HepG2 (cell line): ENCODE results near the gene PPP1R15B. TPM values are rescaled to one million over a fixed set of nuclear protein-coding genes. Genes with fewer than 3 reads are reported as not detected.

Source experiments
- ATAC-seq: fragments of 200-7000 bp; cut with Tn5 transposase; 3 replicates; pipeline ENCODE4 v1.9.1; 2020; ENCODE audit warnings: mild to moderate bottlenecking, moderate library complexity
- BruUV-seq: library from RNA; stranded (reverse); fragments of 400-500 nt; replicated peaks from 2 replicates; lab custom pipeline; 2021; lab: Mats Ljungman, UMichigan
- CTCF ChIA-PET: fragments of 300-600 bp; formaldehyde crosslinking; extraction: SDS; loops from one replicate; lab custom pipeline; 2021; ENCODE audit warnings: low total read pairs, inconsistent platforms, low intra/inter-chr PET ratio; lab: Yijun Ruan, JAX
- POLR2A ChIA-PET: fragments of 350-600 bp; sonication (Branson Sonifier 250); formaldehyde crosslinking; loops from one replicate; lab custom pipeline; 2020; ENCODE audit warnings: antibody characterized with exemption, inconsistent platforms; lab: Yijun Ruan, JAX
- DNase-seq: peaks from one replicate; pipeline ENCODE4 v3.0.0-alpha.2; 2015; ENCODE audit warnings: low spot score
- FAIRE-seq: peaks from 3 replicates; lab custom pipeline; 2011; peaks lifted over from hg19 to GRCh38; lab: Jason Lieb, UNC
- H2AFZ ChIP-seq: one replicate; pipeline ENCODE4 v1.6.1; 2011; ENCODE audit warnings: low read length, inconsistent platforms
- H3K27ac ChIP-seq: fragments of 300-600 bp; 3 replicates; pipeline ENCODE4 v1.8.0; 2011; ENCODE audit warnings: mixed run types, mild to moderate bottlenecking, mixed read lengths, low read length, inconsistent platforms; ENCODE audit not compliant: insufficient read depth; ENCODE audit errors: extremely low read length
- H3K27me3 ChIP-seq, 2 experiments: fragments of 200-600 bp in 1 of 2; 2 replicates in 1 of 2; 3 replicates in 1 of 2; pipeline versions ENCODE4 v1.6.0 to v1.8.0; 2011; ENCODE audit warnings: low read length in 2 of 2, mild to moderate bottlenecking in 2 of 2, moderate library complexity in 2 of 2, inconsistent platforms in 1 of 2; ENCODE audit not compliant: insufficient read depth in 2 of 2, control insufficient read depth in 1 of 2
- H3K36me3 ChIP-seq, 2 experiments: fragments of 200-600 bp in 1 of 2; replicated peaks in 1 of 2; 2 replicates in 1 of 2; 3 replicates in 1 of 2; pipeline versions ENCODE4 v1.5.1 to v1.8.0; 2011; ENCODE audit warnings: low read length in 2 of 2, inconsistent platforms in 1 of 2; ENCODE audit not compliant: insufficient read depth in 2 of 2, control insufficient read depth in 1 of 2
- H3K4me1 ChIP-seq: 2 replicates; pipeline ENCODE4 v1.5.1; 2012; ENCODE audit warnings: low read length, inconsistent platforms; ENCODE audit not compliant: insufficient read depth
- H3K4me2 ChIP-seq: 2 replicates; pipeline ENCODE4 v1.6.0; 2011; ENCODE audit warnings: low read depth, low read length, inconsistent platforms
- H3K4me3 ChIP-seq, 3 experiments: fragments of 200-600 bp in 1 of 3; sonication (generic), shearing (Covaris generic) in 1 of 3; replicated peaks in 1 of 3; 2 replicates each; pipeline ENCODE4 v1.5.1; 2011 to 2016; ENCODE audit warnings: low read length in 3 of 3, inconsistent platforms in 2 of 3, low read depth in 2 of 3, mild to moderate bottlenecking in 2 of 3, control low read depth in 1 of 3, mixed read lengths in 1 of 3; ENCODE audit not compliant: insufficient read depth in 1 of 3
- H3K79me2 ChIP-seq: one replicate; pipeline ENCODE4 v1.6.1; 2011; ENCODE audit warnings: low read length, inconsistent platforms; ENCODE audit not compliant: insufficient read depth
- H3K9ac ChIP-seq: 2 replicates; pipeline ENCODE4 v1.6.0; 2011; ENCODE audit warnings: mild to moderate bottlenecking, low read depth, low read length, inconsistent platforms; ENCODE audit not compliant: insufficient read depth
- H3K9me3 ChIP-seq: 2 replicates; pipeline ENCODE4 v1.5.1; 2012; ENCODE audit warnings: mild to moderate bottlenecking, low read length
- H4K20me1 ChIP-seq: 2 replicates; pipeline ENCODE4 v1.6.0; 2011; ENCODE audit warnings: inconsistent platforms, mild to moderate bottlenecking, low read length, moderate library complexity; ENCODE audit not compliant: insufficient read depth
- CHD4 ChIP-seq: fragments of 200-600 bp; sonication (generic); IDR thresholded peaks from 2 replicates; pipeline ENCODE4 v1.7.0; 2017; ENCODE audit warnings: mild to moderate bottlenecking, low read length, borderline replicate concordance
- IRF2 ChIP-seq: IDR thresholded peaks from 2 replicates; pipeline ENCODE4 v1.6.1; 2018; ENCODE audit warnings: missing genetic modification reagents, missing compliant biosample characterization
- REXO4 ChIP-seq: sonication (generic); formaldehyde crosslinking; IDR thresholded peaks from 2 replicates; pipeline ENCODE4 v1.8.0; 2022; ENCODE audit warnings: missing genetic modification reagents, mild to moderate bottlenecking, borderline replicate concordance
- RFXANK ChIP-seq: IDR thresholded peaks from 2 replicates; pipeline ENCODE4 v1.6.1; 2016
- RNF2 ChIP-seq: fragments of 450-650 bp; conservative IDR thresholded peaks from 2 replicates; pipeline ENCODE4 v1.6.1; 2016; ENCODE audit warnings: low read depth
- ZMAT3 ChIP-seq: sonication (generic); formaldehyde crosslinking; conservative IDR thresholded peaks from 2 replicates; pipeline ENCODE4 v1.7.0; 2021; ENCODE audit warnings: missing genetic modification reagents
- ZNF207 ChIP-seq: fragments of 450-650 bp; IDR thresholded peaks from 2 replicates; pipeline ENCODE4 v1.6.1; 2016; ENCODE audit warnings: antibody characterized with exemption, borderline replicate concordance
- ZNF230 ChIP-seq: sonication (generic); formaldehyde crosslinking; IDR thresholded peaks from 2 replicates; pipeline ENCODE4 v1.4.0; 2020; ENCODE audit warnings: mild to moderate bottlenecking, missing genetic modification reagents
- ZNF274 ChIP-seq: sonication (generic); formaldehyde crosslinking; IDR thresholded peaks from 2 replicates; pipeline ENCODE4 v1.5.1; 2020; ENCODE audit warnings: mild to moderate bottlenecking, missing genetic modification reagents
- ZNF562 ChIP-seq: sonication (generic); formaldehyde crosslinking; IDR thresholded peaks from 2 replicates; pipeline ENCODE4 v1.8.0; 2022; ENCODE audit warnings: missing genetic modification reagents, borderline replicate concordance
- WGBS: methylation state at CpG from one replicate; pipeline ENCODE4 v1.1.6; 2017; ENCODE audit warnings: low lambda C conversion rate; 5-methylcytosine and 5-hydroxymethylcytosine counted together
- in situ Hi-C: cut with HindIII; loops from 2 replicates; pipeline ENCODE4 v1.10.0; 2017; ENCODE audit warnings: low pct_unique_long_range_greater_than_20kb; ENCODE audit not compliant: extremely low pct_ligation_motif_present
- intact Hi-C: fragments of 100-400 bp; cut with micrococcal nuclease; formaldehyde crosslinking; loops from one replicate; pipeline ENCODE4 v1.10.0; 2022; ENCODE audit not compliant: unreplicated experiment
- polyA plus RNA-seq, 8 experiments: library from polyadenylated mRNA; depleted of rRNA in 3 of 8; stranded (reverse) in 7 of 8; unstranded in 1 of 8; fragments of >200 nt; fragmentation: Illumina TruSeq in 4 of 8; extraction: Trizol in 4 of 8; gene quantifications; 2 replicates each; pipeline versions ENCODE4 v1.2.1 to v1.2.3, GENCODE V29; 2011 to 2016; ENCODE audit warnings: low read depth in 4 of 8, missing spikeins in 1 of 8, mixed read lengths in 1 of 8; ENCODE audit not compliant: insufficient read depth in 1 of 8
- total RNA-seq, 5 experiments: library from RNA; depleted of rRNA; stranded (reverse); fragments of >200 nt; fragmentation: Illumina TruSeq; extraction: Trizol; gene quantifications; 2 replicates each; pipeline ENCODE4 v1.2.3, GENCODE V29; 2016; ENCODE audit warnings: low read depth in 1 of 5
- TF ChIP-seq, protein P1 (sequence below): IDR thresholded peaks from 2 replicates; pipeline ENCODE4 v1.6.1; 2016; ENCODE audit warnings: missing genetic modification reagents, missing compliant biosample characterization
- TF ChIP-seq, protein P2 (sequence below): sonication (generic); formaldehyde crosslinking; IDR thresholded peaks from 2 replicates; pipeline ENCODE4 v1.4.0; 2020; ENCODE audit warnings: missing genetic modification reagents
- TF ChIP-seq, protein P3 (sequence below): sonication (generic); formaldehyde crosslinking; conservative IDR thresholded peaks from 2 replicates; pipeline ENCODE4 v1.8.0; 2022; ENCODE audit warnings: missing genetic modification reagents
- TF ChIP-seq, protein P4 (sequence below): sonication (generic); formaldehyde crosslinking; IDR thresholded peaks from 2 replicates; pipeline ENCODE4 v1.5.0; 2020; ENCODE audit warnings: missing genetic modification reagents
- TF ChIP-seq, protein P5 (sequence below): sonication (generic); formaldehyde crosslinking; IDR thresholded peaks from 2 replicates; pipeline ENCODE4 v1.4.0; 2020; ENCODE audit warnings: missing genetic modification reagents
- TF ChIP-seq, protein P6 (sequence below): sonication (generic); formaldehyde crosslinking; IDR thresholded peaks from 2 replicates; pipeline ENCODE4 v1.5.0; 2020; ENCODE audit warnings: mild to moderate bottlenecking, missing genetic modification reagents, borderline replicate concordance

PPP1R15B gene
- total and polyA plus RNA-seq, 2 of the 13 experiments (the other 11 are each of a cell fraction or from before 2014, with no cell fraction given) = 13.4 to 23.8 TPM

DNA sequence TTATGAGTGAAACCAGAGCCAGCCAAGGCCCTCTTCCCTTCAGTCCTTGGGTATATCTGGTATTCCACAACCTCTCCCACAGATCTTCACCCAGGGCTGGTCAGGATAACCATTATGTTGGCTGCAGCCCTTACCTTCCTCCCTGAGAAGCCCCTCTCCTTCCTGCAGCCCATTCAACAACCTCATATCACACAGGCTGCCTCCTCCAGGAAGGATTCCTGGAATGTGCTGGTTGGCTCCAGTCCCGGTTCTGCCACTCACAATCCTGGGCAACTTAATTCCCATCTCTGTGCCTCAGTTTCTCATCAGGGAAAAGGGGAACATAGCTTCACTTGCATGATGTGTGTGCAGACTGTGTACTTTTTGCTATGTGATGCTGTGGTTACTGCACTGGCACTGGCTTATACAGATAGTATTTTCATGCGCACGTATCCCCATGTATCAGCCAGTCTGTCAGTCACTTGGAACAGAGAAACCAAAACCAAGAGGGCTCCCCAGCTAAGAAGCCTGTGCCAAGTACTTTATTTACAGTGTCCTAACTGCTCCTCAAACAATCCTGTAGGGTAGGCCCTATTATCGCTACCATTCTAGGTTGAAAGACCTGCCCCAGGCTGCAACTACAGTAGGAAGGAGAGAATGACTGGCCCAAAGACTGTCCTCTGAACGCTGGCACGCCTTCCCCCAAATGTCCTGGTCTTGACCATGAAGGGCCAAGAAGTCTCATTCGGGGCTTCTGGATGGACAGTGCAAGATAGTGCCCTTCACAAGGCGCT is 39.9 kb upstream of the PPP1R15B start:
- POLR2A ChIA-PET = no interaction called here
- H3K27ac ChIP-seq = no peak overlapping the region
- TF ChIP-seq ZNF207 = no peak
- TF ChIP-seq ZNF230 (CRISPR knock-in tag) = no peak
- TF ChIP-seq, protein P1, sequence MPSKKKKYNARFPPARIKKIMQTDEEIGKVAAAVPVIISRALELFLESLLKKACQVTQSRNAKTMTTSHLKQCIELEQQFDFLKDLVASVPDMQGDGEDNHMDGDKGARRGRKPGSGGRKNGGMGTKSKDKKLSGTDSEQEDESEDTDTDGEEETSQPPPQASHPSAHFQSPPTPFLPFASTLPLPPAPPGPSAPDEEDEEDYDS (CRISPR knock-in tag) = no peak
- no peak for TF ChIP-seq CHD4
- no peak for TF ChIP-seq RNF2
- TF ChIP-seq, protein P2, sequence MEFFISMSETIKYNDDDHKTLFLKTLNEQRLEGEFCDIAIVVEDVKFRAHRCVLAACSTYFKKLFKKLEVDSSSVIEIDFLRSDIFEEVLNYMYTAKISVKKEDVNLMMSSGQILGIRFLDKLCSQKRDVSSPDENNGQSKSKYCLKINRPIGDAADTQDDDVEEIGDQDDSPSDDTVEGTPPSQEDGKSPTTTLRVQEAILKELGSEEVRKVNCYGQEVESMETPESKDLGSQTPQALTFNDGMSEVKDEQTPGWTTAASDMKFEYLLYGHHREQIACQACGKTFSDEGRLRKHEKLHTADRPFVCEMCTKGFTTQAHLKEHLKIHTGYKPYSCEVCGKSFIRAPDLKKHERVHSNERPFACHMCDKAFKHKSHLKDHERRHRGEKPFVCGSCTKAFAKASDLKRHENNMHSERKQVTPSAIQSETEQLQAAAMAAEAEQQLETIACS = no peak
- TF ChIP-seq, protein P3, sequence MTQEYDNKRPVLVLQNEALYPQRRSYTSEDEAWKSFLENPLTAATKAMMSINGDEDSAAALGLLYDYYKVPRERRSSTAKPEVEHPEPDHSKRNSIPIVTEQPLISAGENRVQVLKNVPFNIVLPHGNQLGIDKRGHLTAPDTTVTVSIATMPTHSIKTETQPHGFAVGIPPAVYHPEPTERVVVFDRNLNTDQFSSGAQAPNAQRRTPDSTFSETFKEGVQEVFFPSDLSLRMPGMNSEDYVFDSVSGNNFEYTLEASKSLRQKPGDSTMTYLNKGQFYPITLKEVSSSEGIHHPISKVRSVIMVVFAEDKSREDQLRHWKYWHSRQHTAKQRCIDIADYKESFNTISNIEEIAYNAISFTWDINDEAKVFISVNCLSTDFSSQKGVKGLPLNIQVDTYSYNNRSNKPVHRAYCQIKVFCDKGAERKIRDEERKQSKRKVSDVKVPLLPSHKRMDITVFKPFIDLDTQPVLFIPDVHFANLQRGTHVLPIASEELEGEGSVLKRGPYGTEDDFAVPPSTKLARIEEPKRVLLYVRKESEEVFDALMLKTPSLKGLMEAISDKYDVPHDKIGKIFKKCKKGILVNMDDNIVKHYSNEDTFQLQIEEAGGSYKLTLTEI (CRISPR knock-in tag) = no peak
- TF ChIP-seq IRF2 = no peak
- no peak for TF ChIP-seq ZMAT3 (CRISPR knock-in tag)
- TF ChIP-seq REXO4 (CRISPR knock-in tag) = no peak
- TF ChIP-seq, protein P4, sequence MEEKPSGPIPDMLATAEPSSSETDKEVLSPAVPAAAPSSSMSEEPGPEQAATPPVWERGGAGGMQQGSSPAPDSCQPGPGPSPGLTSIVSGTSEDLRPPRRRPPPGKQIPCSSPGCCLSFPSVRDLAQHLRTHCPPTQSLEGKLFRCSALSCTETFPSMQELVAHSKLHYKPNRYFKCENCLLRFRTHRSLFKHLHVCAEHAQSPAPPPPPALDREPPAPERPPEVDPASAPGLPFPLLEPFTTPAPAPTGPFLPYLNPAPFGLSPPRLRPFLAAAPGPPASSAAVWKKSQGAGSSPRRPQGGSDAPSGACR (CRISPR knock-in tag) = no peak
- no peak for TF ChIP-seq ZNF274 (CRISPR knock-in tag)
- TF ChIP-seq ZNF562 (CRISPR knock-in tag) = no peak
- TF ChIP-seq, protein P5, sequence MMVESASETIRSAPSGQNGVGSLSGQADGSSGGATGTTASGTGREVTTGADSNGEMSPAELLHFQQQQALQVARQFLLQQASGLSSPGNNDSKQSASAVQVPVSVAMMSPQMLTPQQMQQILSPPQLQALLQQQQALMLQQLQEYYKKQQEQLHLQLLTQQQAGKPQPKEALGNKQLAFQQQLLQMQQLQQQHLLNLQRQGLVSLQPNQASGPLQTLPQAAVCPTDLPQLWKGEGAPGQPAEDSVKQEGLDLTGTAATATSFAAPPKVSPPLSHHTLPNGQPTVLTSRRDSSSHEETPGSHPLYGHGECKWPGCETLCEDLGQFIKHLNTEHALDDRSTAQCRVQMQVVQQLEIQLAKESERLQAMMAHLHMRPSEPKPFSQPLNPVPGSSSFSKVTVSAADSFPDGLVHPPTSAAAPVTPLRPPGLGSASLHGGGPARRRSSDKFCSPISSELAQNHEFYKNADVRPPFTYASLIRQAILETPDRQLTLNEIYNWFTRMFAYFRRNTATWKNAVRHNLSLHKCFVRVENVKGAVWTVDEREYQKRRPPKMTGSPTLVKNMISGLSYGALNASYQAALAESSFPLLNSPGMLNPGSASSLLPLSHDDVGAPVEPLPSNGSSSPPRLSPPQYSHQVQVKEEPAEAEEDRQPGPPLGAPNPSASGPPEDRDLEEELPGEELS (CRISPR knock-in tag) = no peak
- TF ChIP-seq RFXANK (CRISPR knock-in tag) = no peak
- TF ChIP-seq, protein P6, sequence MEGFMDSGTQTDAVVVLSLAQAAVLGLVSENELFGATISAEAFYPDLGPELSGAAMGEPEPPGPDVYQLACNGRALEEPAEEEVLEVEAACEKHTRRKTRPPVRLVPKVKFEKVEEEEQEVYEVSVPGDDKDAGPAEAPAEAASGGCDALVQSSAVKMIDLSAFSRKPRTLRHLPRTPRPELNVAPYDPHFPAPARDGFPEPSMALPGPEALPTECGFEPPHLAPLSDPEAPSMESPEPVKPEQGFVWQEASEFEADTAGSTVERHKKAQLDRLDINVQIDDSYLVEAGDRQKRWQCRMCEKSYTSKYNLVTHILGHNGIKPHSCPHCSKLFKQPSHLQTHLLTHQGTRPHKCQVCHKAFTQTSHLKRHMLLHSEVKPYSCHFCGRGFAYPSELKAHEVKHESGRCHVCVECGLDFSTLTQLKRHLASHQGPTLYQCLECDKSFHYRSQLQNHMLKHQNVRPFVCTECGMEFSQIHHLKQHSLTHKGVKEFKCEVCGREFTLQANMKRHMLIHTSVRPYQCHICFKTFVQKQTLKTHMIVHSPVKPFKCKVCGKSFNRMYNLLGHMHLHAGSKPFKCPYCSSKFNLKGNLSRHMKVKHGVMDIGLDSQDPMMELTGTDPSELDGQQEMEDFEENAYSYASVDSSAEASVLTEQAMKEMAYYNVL (CRISPR knock-in tag) = no peak

More for the DNA sequence above, 39.9 kb upstream of the PPP1R15B start:
- intact Hi-C loops (no loop called here), in situ Hi-C loops (no loop called here)
- no TSS peak for BruUV-seq
- Histone ChIP-seq H2AFZ (no peak overlapping the region), H3K4me1 (peaks cover 12% of the 10 kb centered on the region), H3K79me2 (no peaks in the 10 kb centered on the region), H3K27me3 (no peaks in the 10 kb centered on the region), H4K20me1 (no peaks in the 10 kb centered on the region), H3K9ac (no peak overlapping the region), H3K4me3 (no peak overlapping the region), H3K9me3 (no peaks in the 10 kb centered on the region), H3K36me3 (peaks cover 0 to 4% of the 10 kb centered on the region in 2 experiments; a peak in 2 of 5 replicates), H3K4me2 (no peak overlapping the region)
- DNase-seq = no peak
- FAIRE-seq = no peak
- WGBS = 81% methylated on average over 7 of the region's 8 CpGs
- no peak for ATAC-seq
- CTCF ChIA-PET = interaction anchor here (1.5 kb wide), 1 partner anchor 52 kb away, joined by 3 read pairs; no protein-coding TSS in a partner anchor
